Ishikawa (cell line): Measurements from ENCODE around the gene CAMTA1.

ENCODE experiments used
- CEBPB ChIP-seq: IDR thresholded peaks from 2 replicates; pipeline ENCODE4 v1.6.1; 2012
- CREB1 ChIP-seq: IDR thresholded peaks from 2 replicates; pipeline ENCODE4 v1.6.1; 2012; ENCODE audit warnings: low read depth
- EGR1 ChIP-seq: IDR thresholded peaks from 2 replicates; pipeline ENCODE4 v1.6.1; 2012
- EP300 ChIP-seq: IDR thresholded peaks from 2 replicates; pipeline ENCODE4 v1.6.1; 2012; ENCODE audit warnings: borderline replicate concordance
- FOXM1 ChIP-seq: IDR thresholded peaks from 2 replicates; pipeline ENCODE4 v1.6.1; 2012; ENCODE audit warnings: low read depth, borderline replicate concordance
- NFIC ChIP-seq: IDR thresholded peaks from 2 replicates; pipeline ENCODE4 v1.6.1; 2012
- RAD21 ChIP-seq: IDR thresholded peaks from 2 replicates; pipeline ENCODE4 v1.6.1; 2012; ENCODE audit warnings: low read depth
- TAF1 ChIP-seq: IDR thresholded peaks from 2 replicates; pipeline ENCODE4 v1.6.1; 2012; ENCODE audit warnings: low read depth, mild to moderate bottlenecking
- TCF12 ChIP-seq: IDR thresholded peaks from 2 replicates; pipeline ENCODE4 v1.6.1; 2012; ENCODE audit warnings: low read depth
- TEAD4 ChIP-seq: IDR thresholded peaks from 2 replicates; pipeline ENCODE4 v1.6.1; 2012
- YY1 ChIP-seq: IDR thresholded peaks from 2 replicates; pipeline ENCODE4 v1.6.1; 2012; ENCODE audit warnings: low read depth
- ZBTB7A ChIP-seq: IDR thresholded peaks from 2 replicates; pipeline ENCODE4 v1.6.1; 2012; ENCODE audit warnings: low read depth
- TF ChIP-seq, protein P1 (sequence below): IDR thresholded peaks from 2 replicates; pipeline ENCODE4 v1.6.1; 2012
- TF ChIP-seq, protein P2 (sequence below): IDR thresholded peaks from 2 replicates; pipeline ENCODE4 v1.6.1; 2012; ENCODE audit warnings: low read depth, mild to moderate bottlenecking
- TF ChIP-seq, protein P3 (sequence below): IDR thresholded peaks from 2 replicates; pipeline ENCODE4 v1.6.1; 2012

CAMTA1 gene

DNA sequence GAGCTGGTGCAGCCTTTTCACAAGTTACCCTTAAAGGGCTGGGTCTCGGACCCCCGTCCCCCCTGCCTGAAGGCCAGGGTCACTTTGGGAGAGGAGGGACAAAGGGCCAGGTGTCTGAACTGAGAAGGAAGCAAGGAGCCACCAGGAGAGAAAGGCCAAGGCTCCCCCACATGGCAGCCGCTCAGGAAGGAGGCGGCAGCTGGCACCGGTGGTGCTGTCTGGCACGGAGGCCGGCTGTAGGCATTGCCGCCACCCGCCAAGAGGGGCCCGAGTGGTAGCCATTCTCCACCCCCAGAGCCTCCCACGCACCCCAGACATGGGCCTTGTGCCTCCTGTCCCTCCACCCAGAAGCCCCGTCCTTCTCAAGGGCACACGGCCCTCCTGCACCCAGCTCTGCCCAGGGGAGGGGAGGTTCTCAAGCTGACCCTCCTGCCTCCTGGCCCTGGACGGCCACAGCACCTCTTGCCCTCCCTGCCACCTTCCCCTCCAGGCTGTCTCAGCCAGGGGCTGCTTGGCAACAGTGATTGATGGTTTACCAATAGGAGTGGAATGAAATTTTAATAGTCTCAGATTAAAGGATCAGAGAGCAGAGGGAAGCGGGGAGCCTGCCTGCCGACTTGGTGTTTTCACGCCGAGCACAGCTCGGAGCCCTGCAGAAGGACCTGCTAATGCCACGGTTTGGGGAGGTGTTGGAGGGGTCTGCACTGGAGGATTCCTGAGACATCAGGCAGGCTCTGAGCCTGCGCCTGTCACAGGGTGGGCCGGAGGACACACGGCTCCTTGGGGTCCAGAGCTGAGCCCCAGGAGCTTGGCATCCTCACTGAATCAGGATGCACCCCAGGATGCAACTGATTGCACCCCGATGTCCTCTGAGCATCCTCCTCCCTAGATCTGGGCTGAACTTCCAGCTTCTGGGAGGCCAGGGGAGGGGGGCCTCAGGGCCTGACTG is 773.9 kb downstream of the CAMTA1 start:
- no peak for TF ChIP-seq EGR1
- TF ChIP-seq YY1: no peak
- no peak for TF ChIP-seq CEBPB
- no peak for TF ChIP-seq CREB1
- TF ChIP-seq NFIC: no peak
- TF ChIP-seq TCF12: no peak
- TF ChIP-seq EP300: no peak
- TF ChIP-seq FOXM1: no peak
- no peak for TF ChIP-seq TAF1
- TF ChIP-seq RAD21: no peak

DNA sequence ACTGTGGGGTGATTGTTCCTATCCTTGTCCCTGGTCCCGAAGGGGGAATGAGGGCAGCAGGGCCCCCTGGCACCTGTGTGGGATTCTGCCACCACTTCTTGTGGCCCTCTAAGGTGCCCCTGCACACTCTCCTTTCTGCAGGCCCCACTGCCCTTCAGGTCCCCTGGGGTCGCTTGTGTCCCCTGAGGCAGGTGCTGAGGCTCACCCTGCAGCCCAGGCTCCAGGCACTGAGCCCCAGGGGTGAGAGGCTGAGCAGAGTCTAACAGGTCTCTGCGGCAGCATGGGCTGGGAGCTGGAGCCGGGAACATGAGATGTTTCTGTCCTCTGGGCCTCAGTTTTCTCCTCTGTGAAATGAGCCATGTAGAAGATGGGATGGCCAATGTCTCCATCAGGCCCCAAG is 774.9 kb downstream of the CAMTA1 start:
- TF ChIP-seq TCF12: no peak
- TF ChIP-seq, protein P1, sequence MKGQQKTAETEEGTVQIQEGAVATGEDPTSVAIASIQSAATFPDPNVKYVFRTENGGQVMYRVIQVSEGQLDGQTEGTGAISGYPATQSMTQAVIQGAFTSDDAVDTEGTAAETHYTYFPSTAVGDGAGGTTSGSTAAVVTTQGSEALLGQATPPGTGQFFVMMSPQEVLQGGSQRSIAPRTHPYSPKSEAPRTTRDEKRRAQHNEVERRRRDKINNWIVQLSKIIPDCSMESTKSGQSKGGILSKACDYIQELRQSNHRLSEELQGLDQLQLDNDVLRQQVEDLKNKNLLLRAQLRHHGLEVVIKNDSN: no peak
- no peak for TF ChIP-seq ZBTB7A
- TF ChIP-seq FOXM1: no peak
- TF ChIP-seq RAD21: no peak
- TF ChIP-seq, protein P2, sequence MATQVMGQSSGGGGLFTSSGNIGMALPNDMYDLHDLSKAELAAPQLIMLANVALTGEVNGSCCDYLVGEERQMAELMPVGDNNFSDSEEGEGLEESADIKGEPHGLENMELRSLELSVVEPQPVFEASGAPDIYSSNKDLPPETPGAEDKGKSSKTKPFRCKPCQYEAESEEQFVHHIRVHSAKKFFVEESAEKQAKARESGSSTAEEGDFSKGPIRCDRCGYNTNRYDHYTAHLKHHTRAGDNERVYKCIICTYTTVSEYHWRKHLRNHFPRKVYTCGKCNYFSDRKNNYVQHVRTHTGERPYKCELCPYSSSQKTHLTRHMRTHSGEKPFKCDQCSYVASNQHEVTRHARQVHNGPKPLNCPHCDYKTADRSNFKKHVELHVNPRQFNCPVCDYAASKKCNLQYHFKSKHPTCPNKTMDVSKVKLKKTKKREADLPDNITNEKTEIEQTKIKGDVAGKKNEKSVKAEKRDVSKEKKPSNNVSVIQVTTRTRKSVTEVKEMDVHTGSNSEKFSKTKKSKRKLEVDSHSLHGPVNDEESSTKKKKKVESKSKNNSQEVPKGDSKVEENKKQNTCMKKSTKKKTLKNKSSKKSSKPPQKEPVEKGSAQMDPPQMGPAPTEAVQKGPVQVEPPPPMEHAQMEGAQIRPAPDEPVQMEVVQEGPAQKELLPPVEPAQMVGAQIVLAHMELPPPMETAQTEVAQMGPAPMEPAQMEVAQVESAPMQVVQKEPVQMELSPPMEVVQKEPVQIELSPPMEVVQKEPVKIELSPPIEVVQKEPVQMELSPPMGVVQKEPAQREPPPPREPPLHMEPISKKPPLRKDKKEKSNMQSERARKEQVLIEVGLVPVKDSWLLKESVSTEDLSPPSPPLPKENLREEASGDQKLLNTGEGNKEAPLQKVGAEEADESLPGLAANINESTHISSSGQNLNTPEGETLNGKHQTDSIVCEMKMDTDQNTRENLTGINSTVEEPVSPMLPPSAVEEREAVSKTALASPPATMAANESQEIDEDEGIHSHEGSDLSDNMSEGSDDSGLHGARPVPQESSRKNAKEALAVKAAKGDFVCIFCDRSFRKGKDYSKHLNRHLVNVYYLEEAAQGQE: no peak
- TF ChIP-seq CREB1: no peak
- TF ChIP-seq NFIC: no peak
- TF ChIP-seq YY1: no peak
- TF ChIP-seq CEBPB: no peak
- TF ChIP-seq EGR1: no peak
- TF ChIP-seq, protein P3, sequence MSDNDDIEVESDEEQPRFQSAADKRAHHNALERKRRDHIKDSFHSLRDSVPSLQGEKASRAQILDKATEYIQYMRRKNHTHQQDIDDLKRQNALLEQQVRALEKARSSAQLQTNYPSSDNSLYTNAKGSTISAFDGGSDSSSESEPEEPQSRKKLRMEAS: no peak

DNA sequence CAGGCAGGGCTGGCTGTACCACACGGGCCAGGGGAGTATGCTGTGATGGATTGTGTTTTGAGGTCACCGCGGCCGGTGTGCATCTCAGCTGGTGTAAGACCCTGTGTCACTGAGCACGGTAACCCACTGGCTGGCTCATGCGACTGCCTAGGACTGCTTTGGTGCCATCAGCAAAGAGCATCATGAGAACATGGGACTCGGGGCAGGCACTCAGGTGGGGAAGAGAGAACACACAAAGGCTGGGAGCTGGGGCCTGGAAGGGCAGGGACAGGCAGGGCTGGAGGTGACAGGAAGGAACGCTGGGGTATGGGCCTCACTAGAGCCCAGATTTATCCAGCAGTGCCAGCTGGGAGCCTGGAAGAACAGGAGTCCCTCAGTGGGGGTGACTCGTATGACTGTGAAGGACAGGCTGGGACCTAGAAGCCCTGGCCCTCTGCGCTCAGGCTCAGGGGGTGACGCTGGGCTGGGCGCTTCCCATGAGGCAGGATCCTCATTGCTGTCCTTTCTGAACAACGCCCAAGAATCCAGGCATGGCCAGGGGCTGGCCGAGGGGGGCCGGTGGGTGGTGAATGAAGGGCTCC is 775.4 kb downstream of the CAMTA1 start:
- TF ChIP-seq TCF12: no peak
- no peak for TF ChIP-seq CEBPB
- TF ChIP-seq, protein P3: no peak
- no peak for TF ChIP-seq TEAD4
- TF ChIP-seq CREB1: no peak
- TF ChIP-seq, protein P1: no peak
- TF ChIP-seq TAF1: no peak
- no peak for TF ChIP-seq EP300
- TF ChIP-seq FOXM1: no peak
- TF ChIP-seq EGR1: no peak
- no peak for TF ChIP-seq ZBTB7A
- TF ChIP-seq YY1: no peak
- TF ChIP-seq, protein P2: no peak

DNA sequence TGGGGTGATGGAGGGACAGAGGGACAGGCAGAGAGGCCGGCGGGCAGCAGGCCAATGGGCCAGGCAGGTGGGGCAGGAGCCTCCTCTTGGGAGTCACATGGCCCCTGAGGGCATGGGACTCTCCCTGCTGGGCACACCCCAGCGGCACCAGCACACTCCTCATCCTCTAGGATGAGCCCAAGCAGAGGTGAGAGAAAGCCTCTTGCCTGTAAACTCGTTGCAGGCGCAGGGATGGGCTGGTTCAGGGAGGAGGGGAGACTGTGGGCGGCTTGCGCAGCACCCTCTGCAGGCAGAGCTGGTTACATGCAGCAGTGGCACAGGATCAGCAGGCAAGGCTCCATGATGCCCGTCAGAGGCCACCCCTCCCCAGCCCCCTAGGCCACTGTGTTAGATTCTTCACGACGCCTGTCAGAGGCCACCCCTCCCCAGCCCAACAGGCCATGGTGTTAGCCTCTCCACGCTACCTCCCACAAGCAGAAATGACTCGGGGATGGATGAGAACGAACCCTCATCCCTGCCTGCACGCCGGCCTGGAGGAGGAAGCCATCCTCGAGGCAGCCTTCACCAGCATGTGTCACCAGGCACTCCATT is 776.2 kb downstream of the CAMTA1 start:
- no peak for TF ChIP-seq EP300
- no peak; the same call in 1 of the 2 replicates for TF ChIP-seq RAD21
- TF ChIP-seq TEAD4: no peak
- no peak for TF ChIP-seq NFIC
- TF ChIP-seq, protein P3: no peak
- TF ChIP-seq, protein P1: no peak
